NCI-H128 (cell line): ENCODE measurements around the gene SZT2.
"Not testable (repeated sequence)": the region's sequence is repeated elsewhere in the genome, so short reads cannot be mapped to it uniquely, and the experiment has no call there.

Source experiments
- DNase-seq: peaks from one replicate; lab custom pipeline; 2025; ENCODE audit not compliant: unreplicated experiment; lab: John Stamatoyannopoulos, UW

The SZT2 gene

GRCh38 chr1:43386676-43387075, 3.0 kb upstream of the SZT2 start:
- no peak for DNase-seq

- DNase-seq = no peak
These were observed 1.6 kb upstream of the SZT2 start for GRCh38 chr1:43387976-43388599.

GRCh38 chr1:43388613-43389012, 1.1 kb upstream of the SZT2 start:
- no peak for DNase-seq

DNA sequence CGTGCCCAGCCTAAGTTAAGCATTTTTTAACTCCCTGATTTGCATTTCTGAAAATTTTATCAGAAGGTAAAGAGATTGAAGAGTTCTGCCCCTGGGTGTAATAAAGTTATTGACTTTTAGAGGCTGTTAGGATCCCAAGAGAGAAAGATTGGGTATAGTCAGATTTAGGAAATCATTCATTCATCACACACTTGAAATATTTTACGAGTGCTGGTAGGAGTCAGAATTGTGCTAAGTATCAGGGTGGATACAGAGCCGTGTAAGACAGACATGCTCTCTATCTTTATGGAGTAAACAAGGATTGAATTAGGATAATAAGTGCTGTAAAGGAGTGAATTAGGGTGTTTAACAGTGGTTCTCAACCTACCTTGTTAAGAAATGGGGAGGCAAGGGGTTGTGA, 3.0 kb downstream of the SZT2 start:
- no peak for DNase-seq

DNA sequence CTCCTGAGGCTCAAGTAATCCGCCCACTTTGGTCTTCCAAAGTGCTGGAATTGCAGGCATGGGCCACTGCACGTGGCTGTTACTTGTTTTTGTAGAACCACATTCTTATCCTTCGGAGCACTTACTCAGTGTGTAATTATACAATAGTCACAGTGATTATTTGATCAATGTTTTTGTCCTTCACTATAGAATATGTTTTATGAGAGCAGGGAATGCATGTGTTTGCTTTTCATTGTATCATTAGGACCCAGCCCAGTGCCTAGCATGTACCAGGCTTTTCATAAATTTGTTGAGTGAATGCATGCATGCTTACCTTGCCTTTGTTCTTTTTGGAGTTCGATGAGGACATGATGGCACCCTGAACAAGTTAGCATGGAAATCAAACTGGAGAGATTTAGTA, 5.8 kb downstream of the SZT2 start:
- no peak for DNase-seq

- no peak for DNase-seq
These were observed 6.4 kb downstream of the SZT2 start for GRCh38 chr1:43396059-43396458.

- no peak for DNase-seq
These were observed 8.5 kb downstream of the SZT2 start for GRCh38 chr1:43398227-43398626.

- not testable (repeated sequence) for DNase-seq
These were observed 10.7 kb downstream of the SZT2 start for GRCh38 chr1:43400441-43400840.

GRCh38 chr1:43402089-43402865, 12.6 kb downstream of the SZT2 start:
- DNase-seq = no peak

DNA sequence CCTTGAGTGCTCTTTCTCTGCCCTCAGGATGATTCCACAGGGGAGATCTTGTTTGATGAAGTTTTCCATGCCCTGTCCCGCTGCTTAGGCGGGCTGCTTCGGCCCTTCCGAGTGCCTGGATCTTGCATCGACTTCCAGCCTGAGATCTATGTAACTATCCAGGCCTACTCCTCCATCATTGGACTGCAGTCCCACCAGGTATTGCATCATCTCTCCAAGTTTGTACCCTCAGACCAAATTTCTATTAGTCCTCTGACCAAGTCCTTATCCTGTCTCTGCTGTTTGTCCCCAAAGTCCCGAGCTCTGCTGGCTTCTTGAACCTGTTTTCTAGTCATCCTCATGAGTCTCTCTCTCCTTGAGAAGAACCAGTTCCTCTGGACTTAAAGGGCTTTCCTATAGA, 14.7 kb downstream of the SZT2 start:
- DNase-seq = no peak

- DNase-seq = no peak
These were observed 15.6 kb downstream of the SZT2 start for GRCh38 chr1:43405219-43405875.

DNA sequence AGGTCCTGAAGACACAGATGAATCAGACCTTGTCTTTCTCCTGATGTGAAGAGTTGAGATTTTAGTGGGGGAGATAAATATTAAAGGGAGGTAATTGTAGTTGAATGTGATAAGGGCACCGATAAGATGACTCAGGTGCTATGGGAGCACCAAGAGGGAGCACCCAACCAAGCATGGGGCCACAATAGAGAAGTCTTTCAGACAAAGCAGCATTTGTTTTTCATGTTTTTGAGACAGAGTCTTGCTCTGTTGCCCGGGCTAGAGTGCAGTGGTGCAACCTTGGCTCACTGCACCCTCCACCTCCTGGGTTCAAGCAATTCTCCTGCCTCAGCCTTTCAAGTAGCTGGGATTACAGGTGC, 16.2 kb downstream of the SZT2 start:
- DNase-seq = no peak

- no peak for DNase-seq
These were observed 20.9 kb downstream of the SZT2 start for GRCh38 chr1:43410571-43410970.

GRCh38 chr1:43413426-43413825, 23.7 kb downstream of the SZT2 start:
- DNase-seq = not testable (repeated sequence)

DNA sequence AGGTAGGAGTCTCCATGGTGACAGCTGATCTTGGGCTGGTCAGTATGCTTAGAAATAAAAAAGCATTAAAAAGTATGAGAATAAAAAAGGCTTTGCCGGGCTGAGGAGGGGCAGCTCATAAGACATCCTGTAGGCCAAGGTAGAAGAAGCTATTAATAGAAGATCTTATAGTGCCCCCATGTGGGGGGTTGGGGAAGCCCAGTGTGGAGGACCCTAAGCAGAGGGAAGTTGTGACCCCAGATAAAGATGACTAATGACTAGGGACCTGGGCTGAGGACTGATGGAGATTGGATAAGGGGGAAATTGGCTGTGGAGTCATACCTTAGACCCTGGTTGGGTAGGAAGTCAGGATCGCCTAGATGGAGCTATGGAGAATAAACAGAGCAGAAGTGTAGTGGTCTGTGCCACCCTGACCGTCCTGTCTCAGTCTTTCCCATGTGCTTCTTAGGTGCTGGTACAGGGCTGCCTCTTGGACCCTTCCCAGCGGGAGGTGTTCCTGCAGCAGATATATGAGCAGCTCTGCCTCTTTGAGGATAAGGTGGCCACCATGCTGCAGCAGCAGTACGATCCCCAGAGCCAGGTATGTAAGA, 25.0 kb downstream of the SZT2 start:
- peak; percentile 43 for DNase-seq

DNA sequence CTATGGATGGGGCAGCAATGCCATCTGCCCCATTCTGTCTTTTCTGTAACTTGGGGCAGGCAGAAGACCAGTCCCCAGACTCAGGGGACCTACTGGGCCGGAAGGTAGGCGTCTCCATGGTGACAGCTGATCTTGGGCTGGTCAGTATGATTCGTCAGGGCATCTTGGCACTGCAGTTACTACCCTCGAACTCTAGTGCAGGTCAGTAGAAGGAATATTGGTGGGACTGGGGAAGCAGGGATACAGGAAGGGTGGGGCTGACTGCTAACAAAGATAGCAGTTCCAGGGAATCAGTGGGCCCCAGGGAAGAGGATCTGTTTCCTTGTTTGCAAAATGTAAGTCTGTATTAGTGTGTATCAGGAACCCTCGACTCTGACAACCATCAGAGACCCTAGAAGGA, 26.2 kb downstream of the SZT2 start:
- no peak for DNase-seq

GRCh38 chr1:43418858-43419257, 29.2 kb downstream of the SZT2 start:
- DNase-seq = no peak

- DNase-seq = no peak
These were observed 30.1 kb downstream of the SZT2 start for GRCh38 chr1:43419627-43420425.

GRCh38 chr1:43420874-43421273, 31.2 kb downstream of the SZT2 start:
- DNase-seq = no peak

DNA sequence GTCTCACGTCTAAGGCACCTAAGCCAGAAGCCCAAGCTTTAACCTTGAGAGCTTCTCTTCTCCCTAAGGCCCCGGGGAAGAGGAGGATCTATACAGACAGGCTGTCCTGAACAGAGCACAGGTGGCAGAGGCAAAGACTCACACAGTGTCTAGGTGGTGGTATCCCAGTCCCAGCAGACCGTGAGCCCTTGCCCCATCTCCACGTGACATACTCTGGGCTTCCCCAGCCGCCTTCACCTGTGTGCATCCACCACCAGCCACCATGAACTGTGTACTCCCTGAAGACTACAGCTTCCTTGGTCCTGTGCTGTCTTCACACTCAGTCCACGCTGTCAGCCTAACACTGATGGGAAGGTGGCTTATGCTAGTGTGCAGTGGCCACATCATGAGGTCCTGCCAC, 31.7 kb downstream of the SZT2 start:
- no peak for DNase-seq
